Measurements from ENCODE around the gene HRH1. TPM values are rescaled to one million over a fixed set of nuclear protein-coding genes. Genes with fewer than 3 reads are reported as not detected.

The HRH1 gene
- total RNA-seq, 4 donors from 2014 or later = 4.1 to 8.8 (median 4.4) TPM

DNA sequence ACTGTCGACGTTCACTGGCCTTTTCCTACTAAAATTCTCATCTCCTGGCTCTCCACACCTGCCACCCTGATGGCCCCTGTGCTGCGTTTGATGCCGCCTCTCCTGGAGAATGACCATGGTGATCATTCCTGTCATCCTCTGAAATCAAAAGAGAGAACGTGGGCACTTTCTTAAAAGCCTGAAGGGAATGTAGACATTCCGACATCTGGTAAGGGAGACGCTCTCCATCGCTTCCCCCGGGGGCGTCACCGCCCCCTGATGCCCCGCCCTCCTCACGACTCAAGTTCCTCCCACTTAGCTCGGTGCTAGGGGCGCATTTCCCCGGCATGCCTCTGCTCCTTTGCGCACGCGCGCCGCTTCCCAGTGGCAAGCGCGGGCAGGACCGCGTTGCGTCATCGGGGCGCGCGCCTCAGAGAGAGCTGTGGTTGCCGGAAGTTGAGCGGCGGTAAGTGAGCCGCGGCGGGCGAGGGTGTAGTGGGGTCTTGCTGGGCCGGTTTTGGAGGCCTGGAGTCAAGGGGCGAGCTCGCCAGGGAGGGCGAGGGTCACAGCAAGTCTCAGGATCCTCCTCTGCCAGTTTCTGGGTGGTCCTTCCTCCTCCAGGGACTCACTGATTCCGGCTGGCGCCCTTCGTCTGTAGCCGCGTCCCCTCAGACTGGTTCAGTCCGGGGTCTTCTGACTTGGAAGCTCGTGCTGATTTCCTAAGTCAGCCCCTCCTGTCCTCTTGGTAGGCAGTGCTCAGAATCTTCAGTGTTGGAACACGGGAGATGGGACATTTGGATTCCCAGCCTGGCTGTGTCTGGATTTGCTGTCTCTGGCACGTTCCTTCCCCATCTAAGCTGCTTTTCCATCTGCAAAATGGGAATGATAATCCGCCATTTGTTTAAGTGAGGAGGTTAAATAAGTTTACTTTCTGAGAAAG lies 118.0 kb downstream of the HRH1 start, which contains the start of gene ATG7:
Gene ATG7 (plus strand): TSS at position 412 of the 919 bp plus-strand sequence. CDS start 26,299 bp downstream, outside the sequence.
- peak; percentile 87 for DNase-seq
- intact Hi-C loops (cut with DNase I) = no loop called here
- 2 to 6% methylated on average over 10 to 43 of the region's 51 CpGs for WGBS, 2 donors

DNA sequence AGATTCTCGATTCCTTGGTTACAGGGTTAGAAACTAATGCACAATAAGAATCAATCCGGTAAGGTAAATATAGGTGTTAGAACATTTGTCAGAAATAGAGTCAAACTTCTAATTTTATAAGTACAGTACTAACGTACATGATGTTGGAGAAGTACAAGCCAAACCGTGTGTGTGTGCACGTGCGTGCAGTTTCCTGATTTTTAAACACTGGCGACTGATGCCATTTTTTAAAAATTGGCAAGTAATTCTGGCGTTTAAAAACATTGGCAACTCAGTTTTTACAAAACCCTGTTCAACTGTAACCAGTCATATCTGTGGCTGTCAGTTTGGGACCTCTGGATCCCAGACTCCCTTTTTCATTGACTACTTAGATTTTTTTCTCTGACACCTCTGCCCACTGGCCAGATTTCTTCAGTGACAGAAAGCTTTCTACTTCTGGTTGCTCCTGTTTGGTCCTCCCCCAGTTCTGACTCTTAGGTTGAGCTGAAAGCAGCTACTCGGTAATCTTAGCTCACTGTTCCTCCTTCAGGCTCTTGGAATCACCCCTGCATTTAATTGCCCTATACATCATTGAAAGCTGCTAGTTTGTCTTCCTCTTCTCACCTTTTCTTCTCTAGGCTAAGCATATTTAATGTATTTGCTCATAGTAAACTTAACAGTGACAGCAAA lies 118.7 kb downstream of the HRH1 start:
- peaks cover 14 to 25% (median 15%) of the 10 kb centered on the region in 3 donors for H3K4me1 ChIP-seq
- H3K27me3 ChIP-seq = no peaks in the 10 kb centered on the region
- 1 to 2% methylated on average over 9 of the region's 9 CpGs for WGBS, 2 donors
- intact Hi-C loops (cut with DNase I) = no loop called here
- TF ChIP-seq, protein P1, sequence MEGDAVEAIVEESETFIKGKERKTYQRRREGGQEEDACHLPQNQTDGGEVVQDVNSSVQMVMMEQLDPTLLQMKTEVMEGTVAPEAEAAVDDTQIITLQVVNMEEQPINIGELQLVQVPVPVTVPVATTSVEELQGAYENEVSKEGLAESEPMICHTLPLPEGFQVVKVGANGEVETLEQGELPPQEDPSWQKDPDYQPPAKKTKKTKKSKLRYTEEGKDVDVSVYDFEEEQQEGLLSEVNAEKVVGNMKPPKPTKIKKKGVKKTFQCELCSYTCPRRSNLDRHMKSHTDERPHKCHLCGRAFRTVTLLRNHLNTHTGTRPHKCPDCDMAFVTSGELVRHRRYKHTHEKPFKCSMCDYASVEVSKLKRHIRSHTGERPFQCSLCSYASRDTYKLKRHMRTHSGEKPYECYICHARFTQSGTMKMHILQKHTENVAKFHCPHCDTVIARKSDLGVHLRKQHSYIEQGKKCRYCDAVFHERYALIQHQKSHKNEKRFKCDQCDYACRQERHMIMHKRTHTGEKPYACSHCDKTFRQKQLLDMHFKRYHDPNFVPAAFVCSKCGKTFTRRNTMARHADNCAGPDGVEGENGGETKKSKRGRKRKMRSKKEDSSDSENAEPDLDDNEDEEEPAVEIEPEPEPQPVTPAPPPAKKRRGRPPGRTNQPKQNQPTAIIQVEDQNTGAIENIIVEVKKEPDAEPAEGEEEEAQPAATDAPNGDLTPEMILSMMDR (IDR thresholded peaks at IDR 0.05) = no peak
- TF ChIP-seq POLR2A (IDR thresholded peaks at IDR 0.05) = no peak
- no peaks in the 10 kb centered on the region for H3K9me3 ChIP-seq
- peak overlapping the region; percentile 86 to 93 (median 90) for H3K27ac ChIP-seq
- no peak for DNase-seq
- peak overlapping the region; percentile 67 to 93 (median 88) for H3K4me3 ChIP-seq
- H3K36me3 ChIP-seq = peaks cover 0 to 18% (median 0%) of the 10 kb centered on the region in 3 donors

More for the DNA sequence above, 118.0 kb downstream of the HRH1 start, which contains the start of gene ATG7:
- H3K27ac ChIP-seq = peak within 1 kb of the TSS; percentile 86 to 93 (median 90)
- H3K27me3 ChIP-seq = no peaks in the 10 kb centered on the region
- peaks cover 14 to 25% (median 15%) of the 10 kb centered on the region in 3 donors for H3K4me1 ChIP-seq
- TF ChIP-seq, protein P1 (IDR thresholded peaks at IDR 0.05) = peak in 4 of 6 experiments; percentile 15 to 53 (median 22)
- peak in 3 of 4 donors; percentile 91 to 92 (median 91) for TF ChIP-seq POLR2A (IDR thresholded peaks at IDR 0.05)
- H3K9me3 ChIP-seq = no peaks in the 10 kb centered on the region
- peaks cover 0 to 10% (median 0%) of the 10 kb centered on the region in 3 donors for H3K36me3 ChIP-seq
- peak within 1 kb of the TSS; percentile 67 to 93 (median 88) for H3K4me3 ChIP-seq

GRCh38 chr3:11273891-11274291 lies 119.6 kb downstream of the HRH1 start:
- intact Hi-C loops (cut with DNase I) = no loop called here
- Histone ChIP-seq H3K27ac (peak overlapping the region in 2 of 4 donors; percentile 50 to 93), H3K4me1 (peaks cover 14 to 25% (median 15%) of the 10 kb centered on the region in 3 donors), H3K27me3 (no peaks in the 10 kb centered on the region), H3K9me3 (no peaks in the 10 kb centered on the region), H3K36me3 (peaks cover 0 to 19% (median 0%) of the 10 kb centered on the region in 3 donors), H3K4me3 (peak overlapping the region in 1 of 4 donors; percentile 12)
- DNase-seq = no peak
- TF ChIP-seq, protein P1 (IDR thresholded peaks at IDR 0.05) = no peak
- TF ChIP-seq POLR2A (IDR thresholded peaks at IDR 0.05) = no peak
- WGBS, 2 donors = 63 to 72% methylated on average over 5 of the region's 5 CpGs

- peaks cover 0 to 19% (median 0%) of the 10 kb centered on the region in 3 donors for H3K36me3 ChIP-seq
- 73 to 76% methylated on average over 5 to 6 of the region's 6 CpGs for WGBS, 2 donors
- no peak for DNase-seq
- H3K9me3 ChIP-seq = no peaks in the 10 kb centered on the region
- intact Hi-C loops (cut with DNase I) = no loop called here
- peak overlapping the region in 2 of 4 donors; percentile 7 to 44 for H3K27ac ChIP-seq
- TF ChIP-seq, protein P1 (IDR thresholded peaks at IDR 0.05) = no peak
- no peak for TF ChIP-seq POLR2A (IDR thresholded peaks at IDR 0.05)
- no peaks in the 10 kb centered on the region for H3K27me3 ChIP-seq
- H3K4me3 ChIP-seq = peak overlapping the region in 1 of 4 donors; percentile 12
- peaks cover 14 to 25% (median 15%) of the 10 kb centered on the region in 3 donors for H3K4me1 ChIP-seq
These were observed 120.4 kb downstream of the HRH1 start for GRCh38 chr3:11274566-11275142.

All from esophagus squamous epithelium (tissue), 5 donors.